GM12878 (cell line): ENCODE results near the gene ATP1B1. TPM values are rescaled to one million over a fixed set of nuclear protein-coding genes. Genes with fewer than 3 reads are reported as not detected.

Experiments
- ATAC-seq: fragments of 200-7000 bp; cut with Tn5 transposase; 3 replicates; pipeline ENCODE4 v1.9.1; 2020; ENCODE audit warnings: mild to moderate bottlenecking, moderate library complexity
- BruUV-seq: library from RNA; stranded (reverse); fragments of 400-500 nt; replicated peaks from 2 replicates; lab custom pipeline; 2021; lab: Mats Ljungman, UMichigan
- CTCF ChIA-PET: fragments of 300-600 bp; sonication (Branson Sonifier 250); formaldehyde crosslinking; extraction: SDS; loops from one replicate; lab custom pipeline; 2021; ENCODE audit warnings: inconsistent platforms; lab: Yijun Ruan, JAX
- POLR2A ChIA-PET: fragments of 350-600 bp; formaldehyde crosslinking; extraction: SDS; loops from one replicate; lab custom pipeline; 2021; ENCODE audit warnings: inconsistent platforms; lab: Charles Lee
- RAD21 ChIA-PET: fragments of 300-600 bp; sonication (Branson Sonifier 250); formaldehyde crosslinking; loops from one replicate; lab custom pipeline; 2023; ENCODE audit warnings: antibody characterized with exemption; ENCODE audit not compliant: unreplicated experiment; lab: Charles Lee
- SMC1A ChIA-PET: fragments of 300-600 bp; sonication (Branson Sonifier 250); formaldehyde crosslinking; loops from one replicate; lab custom pipeline; 2023; ENCODE audit not compliant: unreplicated experiment, uncharacterized antibody; lab: Charles Lee
- DNase-seq: peaks from one replicate; pipeline ENCODE4 v3.0.0-alpha.2; 2011; ENCODE audit warnings: low read depth, low spot score
- FAIRE-seq: peaks from 3 replicates; lab custom pipeline; 2011; peaks lifted over from hg19 to GRCh38; lab: Jason Lieb, UNC
- H2AFZ ChIP-seq: 2 replicates; pipeline ENCODE4 v1.6.0; 2011; ENCODE audit warnings: low read depth, low read length, control low read depth; ENCODE audit not compliant: control insufficient read depth
- H3K27ac ChIP-seq: 2 replicates; pipeline ENCODE4 v1.5.1; 2011; ENCODE audit warnings: control low read depth; ENCODE audit not compliant: control insufficient read depth, insufficient read depth
- H3K27me3 ChIP-seq, 2 experiments: replicated peaks in 1 of 2; 2 replicates each; pipeline versions ENCODE4 v1.6.0 to v1.6.1; 2011; ENCODE audit warnings: low read length in 1 of 2; ENCODE audit not compliant: control insufficient read depth in 2 of 2, insufficient read depth in 2 of 2
- H3K36me3 ChIP-seq, 2 experiments: 2 replicates each; pipeline ENCODE4 v1.5.1; 2011; ENCODE audit warnings: low read length in 1 of 2; ENCODE audit not compliant: control insufficient read depth in 2 of 2, insufficient read depth in 2 of 2
- H3K4me1 ChIP-seq: 2 replicates; pipeline ENCODE4 v1.6.1; 2011; ENCODE audit warnings: mild to moderate bottlenecking, low read length, moderate library complexity, mixed read lengths; ENCODE audit not compliant: control insufficient read depth, insufficient read depth
- H3K4me2 ChIP-seq: 2 replicates; pipeline ENCODE4 v1.6.0; 2011; ENCODE audit warnings: control low read depth; ENCODE audit not compliant: control insufficient read depth, insufficient read depth
- H3K4me3 ChIP-seq: fragments of 200-600 bp; sonication (generic); 2 replicates; pipeline ENCODE4 v1.5.1; 2016
- H3K79me2 ChIP-seq: 2 replicates; pipeline ENCODE4 v1.6.0; 2011; ENCODE audit warnings: low read length; ENCODE audit not compliant: control insufficient read depth, insufficient read depth
- H3K9ac ChIP-seq: 2 replicates; pipeline ENCODE4 v1.8.0; 2011; ENCODE audit warnings: low read length, control low read depth, mixed read lengths; ENCODE audit not compliant: control insufficient read depth, insufficient read depth
- H3K9me3 ChIP-seq: replicated peaks from 3 replicates; pipeline ENCODE4 v1.5.1; 2011; ENCODE audit warnings: mild to moderate bottlenecking, low read length; ENCODE audit not compliant: control insufficient read depth, insufficient read depth
- H4K20me1 ChIP-seq: 2 replicates; pipeline ENCODE4 v1.6.0; 2011; ENCODE audit not compliant: control insufficient read depth, insufficient read depth
- BCLAF1 ChIP-seq: fragments of 450-650 bp; IDR thresholded peaks from 2 replicates; pipeline ENCODE4 v1.6.1; 2017; ENCODE audit warnings: antibody characterized with exemption, mild to moderate bottlenecking, moderate library complexity
- EED ChIP-seq: sonication (generic); IDR thresholded peaks from 2 replicates; pipeline ENCODE4 v1.6.1; 2016; ENCODE audit warnings: antibody characterized with exemption, low read depth
- ETV6 ChIP-seq, 2 experiments: fragments of 450-650 bp in 1 of 2; IDR thresholded peaks in 1 of 2; conservative IDR thresholded peaks in 1 of 2; 2 replicates each; pipeline ENCODE4 v1.6.1; 2014; ENCODE audit warnings: antibody characterized with exemption in 1 of 2, borderline replicate concordance in 1 of 2, low read depth in 1 of 2, mild to moderate bottlenecking in 1 of 2, moderate library complexity in 1 of 2
- FOXK2 ChIP-seq: fragments of 450-650 bp; IDR thresholded peaks from 2 replicates; pipeline ENCODE4 v1.6.1; 2017; ENCODE audit warnings: mild to moderate bottlenecking, moderate library complexity
- GATAD2B ChIP-seq: fragments of 450-650 bp; conservative IDR thresholded peaks from 2 replicates; pipeline ENCODE4 v1.6.1; 2017; ENCODE audit warnings: low read depth, mild to moderate bottlenecking, moderate library complexity
- HDAC6 ChIP-seq: fragments of 200-600 bp; sonication (generic); IDR thresholded peaks from one replicate; pipeline ENCODE4 v1.8.0; 2017; ENCODE audit warnings: antibody characterized with exemption; ENCODE audit not compliant: unreplicated experiment
- IKZF1 ChIP-seq: fragments of 450-650 bp; conservative IDR thresholded peaks from 2 replicates; pipeline ENCODE4 v1.6.1; 2017; ENCODE audit warnings: antibody characterized with exemption, mild to moderate bottlenecking
- KDM1A ChIP-seq: fragments of 200-600 bp; sonication (generic); IDR thresholded peaks from 2 replicates; pipeline ENCODE4 v1.6.1; 2016; ENCODE audit warnings: borderline replicate concordance
- MTA2 ChIP-seq: fragments of 450-650 bp; IDR thresholded peaks from 2 replicates; pipeline ENCODE4 v1.6.1; 2016; ENCODE audit warnings: low read depth, mild to moderate bottlenecking, moderate library complexity
- MYC ChIP-seq: IDR thresholded peaks from 2 replicates; pipeline ENCODE4 v1.6.1; 2011; ENCODE audit warnings: mild to moderate bottlenecking, low read length, moderate library complexity, inconsistent platforms; ENCODE audit not compliant: insufficient read depth, insufficient replicate concordance, insufficient read length, severe bottlenecking
- NRF1 ChIP-seq: conservative IDR thresholded peaks from 2 replicates; pipeline ENCODE4 v1.6.1; 2011; ENCODE audit warnings: mild to moderate bottlenecking, low read depth, low read length, improper control_type of control experiment
- SUZ12 ChIP-seq: fragments of 200-600 bp; sonication (generic); IDR thresholded peaks from one replicate; pipeline ENCODE4 v1.6.1; 2018; ENCODE audit warnings: antibody characterized with exemption, mild to moderate bottlenecking; ENCODE audit not compliant: unreplicated experiment
- ZNF384 ChIP-seq: IDR thresholded peaks from 2 replicates; pipeline ENCODE4 v1.6.1; 2012; ENCODE audit warnings: low read depth, mild to moderate bottlenecking, low read length, improper control_type of control experiment, borderline replicate concordance
- ZNF622 ChIP-seq: fragments of 450-650 bp; IDR thresholded peaks from 2 replicates; pipeline ENCODE4 v1.6.1; 2017; ENCODE audit warnings: mild to moderate bottlenecking, inconsistent platforms
- WGBS: methylation state at CpG from one replicate; pipeline ENCODE4 v1.1.6; 2016; ENCODE audit warnings: low lambda C conversion rate; ENCODE audit not compliant: insufficient replicate concordance, insufficient coverage; ENCODE audit errors: missing lambda C conversion rate; 5-methylcytosine and 5-hydroxymethylcytosine counted together
- in situ Hi-C: fragments of 300-500 bp; cut with MboI; formaldehyde crosslinking; loops from 9 replicates; pipeline ENCODE4 v1.14.3; 2018; ENCODE audit warnings: mixed read lengths
- intact Hi-C: fragments of 100-400 bp; cut with micrococcal nuclease; formaldehyde crosslinking; loops from one replicate; pipeline ENCODE4 v1.14.2; 2022; ENCODE audit not compliant: unreplicated experiment
- polyA plus RNA-seq, 11 experiments: library from polyadenylated mRNA; depleted of rRNA in 4 of 11; unstranded in 6 of 11; stranded (reverse) in 5 of 11; fragments of >200 nt; fragmentation: Nextera tagmentation in 4 of 11; fragmentation: Illumina TruSeq in 1 of 11; extraction: Ambion mirVana in 4 of 11; extraction: Trizol in 1 of 11; gene quantifications; 1 replicate in 1 of 11; 2 replicates in 10 of 11; pipeline versions ENCODE4 v1.2.1 to v1.2.3, GENCODE V29; 2011 to 2016; ENCODE audit warnings: inconsistent platforms in 2 of 11, missing spikeins in 2 of 11, low read depth in 1 of 11
- total RNA-seq, 4 experiments: library from RNA; depleted of rRNA in 3 of 4; stranded (reverse); fragments of >200 nt in 3 of 4; fragmentation: Illumina TruSeq in 1 of 4; extraction: Trizol in 1 of 4; gene quantifications; 2 replicates each; pipeline versions ENCODE4 v1.2.1 to v1.2.3, GENCODE V29; 2013 to 2021
- TF ChIP-seq, protein P1 (sequence below): IDR thresholded peaks from 2 replicates; pipeline ENCODE4 v1.6.1; 2012; ENCODE audit warnings: improper control_type of control experiment, low read depth, low read length; ENCODE audit not compliant: insufficient replicate concordance
- TF ChIP-seq, protein P2 (sequence below): IDR thresholded peaks from 2 replicates; pipeline ENCODE4 v1.6.1; 2011; ENCODE audit warnings: low read depth, mild to moderate bottlenecking, low read length, moderate library complexity, borderline replicate concordance; ENCODE audit errors: extremely low read depth

The ATP1B1 gene
- total and polyA plus RNA-seq, 10 of the 15 experiments (the other 5 are each of a cell fraction or from before 2014, with no cell fraction given) = 0.84 to 14.0 (median 1.4) TPM

DNA sequence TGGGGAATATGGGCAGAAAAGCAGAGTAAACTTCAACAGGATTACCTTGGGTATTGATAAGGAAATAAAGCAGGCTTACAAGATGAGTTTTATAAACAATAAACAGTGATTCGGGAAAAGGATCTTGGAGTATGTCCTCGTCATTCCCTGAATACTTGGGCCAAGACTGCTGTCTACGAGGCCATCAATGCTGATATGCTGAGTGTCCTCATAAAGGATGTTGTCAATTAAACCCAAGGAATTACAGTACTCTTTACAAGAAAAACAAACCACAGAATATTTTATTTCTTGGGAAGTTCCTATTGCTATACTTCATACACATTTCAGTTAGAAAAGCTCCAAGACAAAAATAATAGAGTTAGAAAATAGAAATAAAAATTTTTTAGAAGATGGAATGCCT is 34.9 kb downstream of the ATP1B1 start:
- no TSS peak for BruUV-seq
- Histone ChIP-seq H3K4me3 (no peak overlapping the region), H3K27me3 (no peaks in the 10 kb centered on the region), H4K20me1 (no peaks in the 10 kb centered on the region), H3K4me2 (no peak overlapping the region), H2AFZ (no peak overlapping the region), H3K36me3 (no peaks in the 10 kb centered on the region), H3K9ac (no peak overlapping the region), H3K27ac (no peak overlapping the region), H3K9me3 (no peaks in the 10 kb centered on the region), H3K79me2 (no peaks in the 10 kb centered on the region), H3K4me1 (peaks cover 3% of the 10 kb centered on the region; the same call in 1 of the 2 replicates)
- RAD21 ChIA-PET = interaction anchor here (0.7 to 1.4 kb wide), 2 partner anchors 20 to 407 kb away, joined by 3 to 4 read pairs; no protein-coding TSS in a partner anchor
- intact Hi-C loops = no loop called here
- FAIRE-seq (no peak), DNase-seq (no peak), ATAC-seq (no peak)
- WGBS = 80% methylated on average over 3 of the region's 3 CpGs
- CTCF ChIA-PET = interaction anchor here (1.1 to 1.7 kb wide), 4 partner anchors 11 to 702 kb away, joined by 3 to 5 read pairs (median 4); no protein-coding TSS in a partner anchor
- in situ Hi-C loops = no loop called here
- SMC1A ChIA-PET = interaction anchor here (0.9 to 2.1 kb wide), 4 partner anchors 9 to 29 kb away, joined by 3 to 5 read pairs (median 4); no protein-coding TSS in a partner anchor
- POLR2A ChIA-PET = interaction anchor here (1.0 kb wide), 1 partner anchor 25 kb away, joined by 3 read pairs; no protein-coding TSS in a partner anchor
- TF ChIP-seq EED (no peak), ZNF622 (no peak), MYC (no peak), IKZF1 (no peak), FOXK2 (no peak), SUZ12 (no peak), ZNF384 (no peak), NRF1 (no peak), GATAD2B (no peak), MTA2 (no peak), HDAC6 (no peak), ETV6 (conservative IDR thresholded peaks at IDR 0.05 in 1 of 2, IDR thresholded peaks at IDR 0.05 in 1 of 2; ENCODE audit: borderline replicate concordance in 1 of 2, low read depth in 1 of 2) (no peak), KDM1A (no peak), BCLAF1 (no peak)
- TF ChIP-seq, protein P1, sequence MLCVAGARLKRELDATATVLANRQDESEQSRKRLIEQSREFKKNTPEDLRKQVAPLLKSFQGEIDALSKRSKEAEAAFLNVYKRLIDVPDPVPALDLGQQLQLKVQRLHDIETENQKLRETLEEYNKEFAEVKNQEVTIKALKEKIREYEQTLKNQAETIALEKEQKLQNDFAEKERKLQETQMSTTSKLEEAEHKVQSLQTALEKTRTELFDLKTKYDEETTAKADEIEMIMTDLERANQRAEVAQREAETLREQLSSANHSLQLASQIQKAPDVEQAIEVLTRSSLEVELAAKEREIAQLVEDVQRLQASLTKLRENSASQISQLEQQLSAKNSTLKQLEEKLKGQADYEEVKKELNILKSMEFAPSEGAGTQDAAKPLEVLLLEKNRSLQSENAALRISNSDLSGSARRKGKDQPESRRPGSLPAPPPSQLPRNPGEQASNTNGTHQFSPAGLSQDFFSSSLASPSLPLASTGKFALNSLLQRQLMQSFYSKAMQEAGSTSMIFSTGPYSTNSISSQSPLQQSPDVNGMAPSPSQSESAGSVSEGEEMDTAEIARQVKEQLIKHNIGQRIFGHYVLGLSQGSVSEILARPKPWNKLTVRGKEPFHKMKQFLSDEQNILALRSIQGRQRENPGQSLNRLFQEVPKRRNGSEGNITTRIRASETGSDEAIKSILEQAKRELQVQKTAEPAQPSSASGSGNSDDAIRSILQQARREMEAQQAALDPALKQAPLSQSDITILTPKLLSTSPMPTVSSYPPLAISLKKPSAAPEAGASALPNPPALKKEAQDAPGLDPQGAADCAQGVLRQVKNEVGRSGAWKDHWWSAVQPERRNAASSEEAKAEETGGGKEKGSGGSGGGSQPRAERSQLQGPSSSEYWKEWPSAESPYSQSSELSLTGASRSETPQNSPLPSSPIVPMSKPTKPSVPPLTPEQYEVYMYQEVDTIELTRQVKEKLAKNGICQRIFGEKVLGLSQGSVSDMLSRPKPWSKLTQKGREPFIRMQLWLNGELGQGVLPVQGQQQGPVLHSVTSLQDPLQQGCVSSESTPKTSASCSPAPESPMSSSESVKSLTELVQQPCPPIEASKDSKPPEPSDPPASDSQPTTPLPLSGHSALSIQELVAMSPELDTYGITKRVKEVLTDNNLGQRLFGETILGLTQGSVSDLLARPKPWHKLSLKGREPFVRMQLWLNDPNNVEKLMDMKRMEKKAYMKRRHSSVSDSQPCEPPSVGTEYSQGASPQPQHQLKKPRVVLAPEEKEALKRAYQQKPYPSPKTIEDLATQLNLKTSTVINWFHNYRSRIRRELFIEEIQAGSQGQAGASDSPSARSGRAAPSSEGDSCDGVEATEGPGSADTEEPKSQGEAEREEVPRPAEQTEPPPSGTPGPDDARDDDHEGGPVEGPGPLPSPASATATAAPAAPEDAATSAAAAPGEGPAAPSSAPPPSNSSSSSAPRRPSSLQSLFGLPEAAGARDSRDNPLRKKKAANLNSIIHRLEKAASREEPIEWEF = no peak
- TF ChIP-seq, protein P2, sequence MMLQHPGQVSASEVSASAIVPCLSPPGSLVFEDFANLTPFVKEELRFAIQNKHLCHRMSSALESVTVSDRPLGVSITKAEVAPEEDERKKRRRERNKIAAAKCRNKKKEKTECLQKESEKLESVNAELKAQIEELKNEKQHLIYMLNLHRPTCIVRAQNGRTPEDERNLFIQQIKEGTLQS = no peak
